ACC112 (cell line): Measurements from ENCODE around the gene SYNC.

Experiments
- H2AFZ ChIP-seq: fragments of 200-600 bp; sonication (generic); one replicate; pipeline ENCODE4 v1.6.0; 2017; ENCODE audit warnings: antibody characterized with exemption, low read length; ENCODE audit not compliant: unreplicated experiment
- H3K27ac ChIP-seq: fragments of 200-600 bp; sonication (generic); 2 replicates; pipeline ENCODE4 v1.5.1; 2014; ENCODE audit warnings: low read depth, mild to moderate bottlenecking, antibody characterized with exemption, low read length, moderate library complexity
- H3K27me3 ChIP-seq: fragments of 200-600 bp; sonication (generic); 2 replicates; pipeline ENCODE4 v1.6.1; 2014; ENCODE audit warnings: mild to moderate bottlenecking, antibody characterized with exemption, low read length, moderate library complexity, mixed read lengths; ENCODE audit not compliant: insufficient read depth
- H3K36me3 ChIP-seq: fragments of 200-600 bp; sonication (generic); 2 replicates; pipeline ENCODE4 v1.6.1; 2016; ENCODE audit warnings: mild to moderate bottlenecking, antibody characterized with exemption, low read length, moderate library complexity, mixed read lengths; ENCODE audit not compliant: insufficient read depth
- H3K4me1 ChIP-seq: fragments of 200-600 bp; sonication (generic); one replicate; pipeline ENCODE4 v1.6.1; 2016; ENCODE audit warnings: low read length, mixed read lengths; ENCODE audit not compliant: insufficient read depth, unreplicated experiment, control insufficient read depth
- H3K4me3 ChIP-seq: fragments of 200-600 bp; sonication (generic); 2 replicates; pipeline ENCODE4 v1.5.1; 2014; ENCODE audit warnings: mild to moderate bottlenecking, low read depth, low read length
- H3K79me2 ChIP-seq: fragments of 200-600 bp; sonication (generic); one replicate; pipeline ENCODE4 v1.6.0; 2016; ENCODE audit warnings: low read length; ENCODE audit not compliant: control insufficient read depth, unreplicated experiment, insufficient read depth

The SYNC gene

GRCh38 chr1:32702599-32703478 lies at the start of gene SYNC:
Gene SYNC (minus strand): TSS chr1:32702770. CDS start chr1:32702660, 110 bp downstream.
- H3K79me2 ChIP-seq: peaks cover 12% of the 10 kb centered on the region
- H3K4me1 ChIP-seq: peaks cover 23% of the 10 kb centered on the region
- no peaks in the 10 kb centered on the region for H3K27me3 ChIP-seq
- H3K4me3 ChIP-seq: peak within 1 kb of the TSS; percentile 95
- H3K27ac ChIP-seq: peak within 1 kb of the TSS; percentile 95
- no peaks in the 10 kb centered on the region for H3K36me3 ChIP-seq
- peak within 1 kb of the TSS; percentile 79 for H2AFZ ChIP-seq

DNA sequence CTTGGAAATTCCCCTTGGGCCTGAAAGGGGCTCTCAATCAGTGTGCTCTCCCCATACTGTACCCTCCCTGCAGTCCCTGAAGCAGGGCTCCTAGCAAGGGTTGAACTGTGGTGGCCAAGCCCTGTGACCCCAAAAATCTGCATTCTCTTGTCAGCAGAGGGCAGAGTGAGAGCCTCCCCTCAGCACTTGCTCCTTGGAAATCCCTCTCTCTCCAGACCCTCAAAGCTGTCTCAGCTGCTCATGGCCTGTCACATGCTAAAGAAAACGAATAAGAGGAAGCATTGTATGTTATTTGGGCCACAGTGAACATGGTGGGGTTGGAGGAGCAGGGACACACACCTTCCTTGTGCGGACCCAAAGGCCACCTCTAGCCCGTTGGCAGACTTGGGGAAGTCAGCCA lies 47.2 kb upstream of the SYNC start:
- no peaks in the 10 kb centered on the region for H3K79me2 ChIP-seq
- H3K4me1 ChIP-seq: peaks cover 4% of the 10 kb centered on the region
- H3K27ac ChIP-seq: no peak overlapping the region
- H3K36me3 ChIP-seq: no peaks in the 10 kb centered on the region
- no peak overlapping the region for H3K4me3 ChIP-seq
- H3K27me3 ChIP-seq: peaks cover 8% of the 10 kb centered on the region
- no peak overlapping the region for H2AFZ ChIP-seq

- no peak overlapping the region for H3K4me3 ChIP-seq
- no peak overlapping the region for H3K27ac ChIP-seq
- H3K79me2 ChIP-seq: no peaks in the 10 kb centered on the region
- H2AFZ ChIP-seq: no peak overlapping the region
- peaks cover 4% of the 10 kb centered on the region for H3K27me3 ChIP-seq
- H3K4me1 ChIP-seq: peaks cover 2% of the 10 kb centered on the region
- no peaks in the 10 kb centered on the region for H3K36me3 ChIP-seq
Observed at GRCh38 chr1:32749332-32749731, 46.8 kb upstream of the SYNC start.

- Histone ChIP-seq H3K4me3 (no peak overlapping the region), H3K27me3 (peaks cover under 1% of the 10 kb centered on the region; the same call in 1 of the 2 replicates), H3K27ac (no peak overlapping the region), H3K36me3 (no peaks in the 10 kb centered on the region), H2AFZ (no peak overlapping the region), H3K4me1 (no peaks in the 10 kb centered on the region), H3K79me2 (no peaks in the 10 kb centered on the region)
Observed at GRCh38 chr1:32748926-32749325, 46.4 kb upstream of the SYNC start.

DNA sequence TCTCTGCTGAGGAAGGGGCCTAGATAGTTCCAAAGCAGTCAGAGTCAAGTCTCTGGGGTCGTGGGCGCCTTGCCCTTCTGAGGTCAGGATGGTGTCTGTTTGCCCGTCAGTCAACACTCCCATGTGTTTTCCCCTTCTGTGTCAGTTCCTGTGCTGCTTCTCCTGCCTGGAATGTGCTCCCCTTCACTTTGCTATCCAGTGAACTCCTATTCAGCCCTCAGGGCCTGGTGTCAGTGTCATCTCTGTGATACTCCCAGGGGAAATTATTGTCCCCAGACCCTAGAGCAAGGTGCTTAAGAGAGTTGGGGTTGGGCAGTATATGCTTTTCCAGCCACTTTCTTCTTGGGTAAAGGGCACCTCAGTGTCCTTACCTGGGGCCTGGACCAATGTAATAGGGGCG lies 45.8 kb upstream of the SYNC start:
- H3K27me3 ChIP-seq: no peaks in the 10 kb centered on the region
- no peak overlapping the region for H3K27ac ChIP-seq
- H3K4me1 ChIP-seq: peaks cover 4% of the 10 kb centered on the region
- no peak overlapping the region for H3K4me3 ChIP-seq
- H2AFZ ChIP-seq: no peak overlapping the region
- no peaks in the 10 kb centered on the region for H3K79me2 ChIP-seq
- no peaks in the 10 kb centered on the region for H3K36me3 ChIP-seq

DNA sequence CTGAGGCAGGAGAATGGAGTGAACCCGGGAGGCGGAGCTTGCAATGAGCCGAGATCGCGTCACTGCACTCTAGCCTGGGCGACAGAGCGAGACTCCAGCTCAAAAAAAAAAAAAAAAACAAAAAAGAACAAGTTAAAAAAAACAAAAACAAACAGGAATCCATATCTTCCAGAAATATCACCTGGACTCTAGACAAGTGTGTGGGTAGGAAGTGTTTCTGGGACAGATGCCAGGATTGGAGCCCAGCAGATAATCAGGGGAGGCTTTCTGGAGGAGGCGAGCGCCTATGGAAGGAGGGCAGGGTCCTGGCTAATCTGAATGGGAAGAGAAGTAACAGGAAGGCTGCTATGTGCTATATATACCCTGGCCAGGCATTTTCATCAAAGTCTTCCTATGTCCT lies 43.6 kb upstream of the SYNC start:
- Histone ChIP-seq H3K27ac (no peak overlapping the region), H3K36me3 (no peaks in the 10 kb centered on the region), H3K4me1 (peaks cover 19% of the 10 kb centered on the region), H3K27me3 (no peaks in the 10 kb centered on the region), H3K4me3 (no peak overlapping the region), H3K79me2 (no peaks in the 10 kb centered on the region), H2AFZ (no peak overlapping the region)

DNA sequence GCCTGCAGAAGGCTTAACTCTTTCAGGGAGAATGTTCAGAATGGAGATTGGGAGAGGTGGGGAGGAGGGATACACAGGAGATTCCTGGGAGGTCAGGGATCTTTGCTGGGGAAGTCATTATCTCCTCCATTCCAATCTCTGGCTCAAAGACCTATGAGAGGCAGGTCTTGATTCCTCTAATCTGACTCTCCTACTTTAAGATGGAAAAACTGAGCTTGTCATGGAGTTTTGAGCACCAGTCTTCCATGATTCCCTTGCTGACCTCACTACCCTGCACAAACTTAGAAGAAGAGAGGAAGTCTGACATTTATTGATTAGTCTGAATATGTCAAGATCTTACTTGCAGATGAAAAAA lies 41.5 kb upstream of the SYNC start:
- H3K4me1 ChIP-seq: peaks cover 24% of the 10 kb centered on the region
- H3K27ac ChIP-seq: no peak overlapping the region
- H3K27me3 ChIP-seq: no peaks in the 10 kb centered on the region
- H2AFZ ChIP-seq: no peak overlapping the region
- H3K4me3 ChIP-seq: no peak overlapping the region
- H3K79me2 ChIP-seq: no peaks in the 10 kb centered on the region
- no peaks in the 10 kb centered on the region for H3K36me3 ChIP-seq

GRCh38 chr1:32743380-32744070 lies 41.0 kb upstream of the SYNC start:
- Histone ChIP-seq H3K36me3 (no peaks in the 10 kb centered on the region), H2AFZ (no peak overlapping the region), H3K27ac (no peak overlapping the region), H3K27me3 (no peaks in the 10 kb centered on the region), H3K4me3 (no peak overlapping the region; the same call in 1 of the 2 replicates), H3K4me1 (peaks cover 24% of the 10 kb centered on the region), H3K79me2 (no peaks in the 10 kb centered on the region)

DNA sequence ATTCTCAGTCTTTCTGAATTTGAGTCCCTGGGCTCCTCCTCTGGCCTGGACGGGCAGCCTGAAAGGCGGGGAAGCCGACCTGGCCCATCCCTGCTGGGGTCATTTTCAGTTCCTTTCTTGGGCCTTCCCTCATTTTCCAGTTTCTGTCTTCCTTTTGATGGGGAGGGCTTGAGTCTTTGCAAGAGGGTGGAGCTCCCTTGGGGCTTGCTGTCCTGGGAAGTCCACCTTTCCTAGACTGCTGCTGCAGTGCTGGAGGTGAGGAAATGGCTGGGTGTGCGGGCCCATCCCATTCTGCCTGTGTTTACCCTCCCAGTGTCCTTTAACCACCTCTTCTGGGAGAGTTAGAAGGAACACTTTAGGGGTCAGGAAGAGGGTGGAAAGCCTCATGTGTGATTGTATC lies 40.4 kb upstream of the SYNC start:
- peak overlapping the region; percentile 94 for H3K4me3 ChIP-seq
- H2AFZ ChIP-seq: no peak overlapping the region
- no peaks in the 10 kb centered on the region for H3K79me2 ChIP-seq
- no peak overlapping the region for H3K27ac ChIP-seq
- no peaks in the 10 kb centered on the region for H3K36me3 ChIP-seq
- no peaks in the 10 kb centered on the region for H3K27me3 ChIP-seq
- peaks cover 24% of the 10 kb centered on the region for H3K4me1 ChIP-seq

DNA sequence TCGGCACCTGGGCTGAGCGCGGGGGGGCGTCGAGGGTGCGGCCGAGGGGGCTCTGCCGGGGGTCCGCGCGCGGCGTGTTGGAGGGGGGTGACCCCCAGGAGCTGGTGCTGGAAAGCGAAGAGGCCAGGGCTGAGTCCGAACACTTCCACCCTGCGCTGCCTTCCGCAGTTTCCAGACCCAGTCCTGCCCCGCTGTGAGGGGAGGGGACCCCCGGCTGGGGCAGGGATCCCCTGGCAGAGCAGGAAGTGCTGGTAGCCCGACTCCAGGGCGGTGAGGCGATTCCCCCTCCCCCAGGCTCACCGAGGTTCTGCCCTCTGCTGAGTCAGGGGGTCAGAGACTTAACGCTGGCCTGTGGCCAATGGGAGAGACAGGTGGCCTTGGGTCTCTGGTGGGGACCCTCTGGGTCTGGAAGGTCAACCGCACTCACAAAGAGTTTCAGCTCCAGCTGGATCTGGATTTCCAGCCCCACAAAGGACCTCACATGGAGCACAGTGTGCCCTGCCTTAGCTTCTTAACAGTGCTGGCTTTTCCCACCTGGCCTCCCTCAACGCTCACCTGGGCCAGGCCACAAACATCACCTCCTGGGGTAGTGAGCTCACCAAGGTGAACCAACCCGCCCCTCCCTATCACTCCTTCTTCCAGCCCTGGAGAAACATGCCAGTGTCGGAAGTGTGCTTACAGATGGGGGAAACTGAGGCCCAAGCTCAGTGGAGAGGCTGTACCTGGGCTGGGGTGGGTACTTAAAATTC lies 39.8 kb upstream of the SYNC start:
- H3K27me3 ChIP-seq: no peaks in the 10 kb centered on the region
- H3K4me1 ChIP-seq: peaks cover 24% of the 10 kb centered on the region
- no peaks in the 10 kb centered on the region for H3K79me2 ChIP-seq
- H3K36me3 ChIP-seq: no peaks in the 10 kb centered on the region
- H3K4me3 ChIP-seq: peak overlapping the region; percentile 94
- peak overlapping the region; percentile 99 for H2AFZ ChIP-seq
- no peak overlapping the region for H3K27ac ChIP-seq
